WI38 (cell line): ENCODE data around the gene FBXO21.

ENCODE experiments used
- H3K4me3 ChIP-seq: 2 replicates; pipeline ENCODE4 v1.5.1; 2011; ENCODE audit warnings: low read depth, mild to moderate bottlenecking, control low read depth, low read length
- CTCF ChIP-seq: IDR thresholded peaks from 2 replicates; pipeline ENCODE4 v1.5.1; 2012; ENCODE audit warnings: low read depth, mild to moderate bottlenecking, control low read depth, low read length

The FBXO21 gene

GRCh38 chr12:117102800-117103181 is 87.5 kb downstream of the FBXO21 start:
- no peak overlapping the region for H3K4me3 ChIP-seq
- TF ChIP-seq CTCF: no peak

GRCh38 chr12:117101953-117102799 is 88.1 kb downstream of the FBXO21 start:
- no peak for TF ChIP-seq CTCF
- no peak overlapping the region for H3K4me3 ChIP-seq

- no peak overlapping the region for H3K4me3 ChIP-seq
- TF ChIP-seq CTCF: no peak
Measured at GRCh38 chr12:117100851-117101673, 89.2 kb downstream of the FBXO21 start.

- no peak overlapping the region for H3K4me3 ChIP-seq
Measured at GRCh38 chr12:117100251-117100650, 90.0 kb downstream of the FBXO21 start.

GRCh38 chr12:117098361-117099217 is 91.7 kb downstream of the FBXO21 start:
- H3K4me3 ChIP-seq: peak overlapping the region; percentile 38; the same call in 1 of the 2 replicates
- TF ChIP-seq CTCF: no peak

More at GRCh38 chr12:117100251-117100650, 90.0 kb downstream of the FBXO21 start:
- peak; percentile 32; the same call in 1 of the 2 replicates for TF ChIP-seq CTCF

GRCh38 chr12:117098024-117098360 is 92.3 kb downstream of the FBXO21 start:
- H3K4me3 ChIP-seq: no peak overlapping the region
- TF ChIP-seq CTCF: no peak
